ENCODE measurements around the gene LRRC41. TPM values are rescaled to one million over a fixed set of nuclear protein-coding genes. Genes with fewer than 3 reads are reported as not detected.
A peak's percentile ranks its signal among the peaks of the same experiment; 100 is the strongest.

Gene LRRC41, protein sequence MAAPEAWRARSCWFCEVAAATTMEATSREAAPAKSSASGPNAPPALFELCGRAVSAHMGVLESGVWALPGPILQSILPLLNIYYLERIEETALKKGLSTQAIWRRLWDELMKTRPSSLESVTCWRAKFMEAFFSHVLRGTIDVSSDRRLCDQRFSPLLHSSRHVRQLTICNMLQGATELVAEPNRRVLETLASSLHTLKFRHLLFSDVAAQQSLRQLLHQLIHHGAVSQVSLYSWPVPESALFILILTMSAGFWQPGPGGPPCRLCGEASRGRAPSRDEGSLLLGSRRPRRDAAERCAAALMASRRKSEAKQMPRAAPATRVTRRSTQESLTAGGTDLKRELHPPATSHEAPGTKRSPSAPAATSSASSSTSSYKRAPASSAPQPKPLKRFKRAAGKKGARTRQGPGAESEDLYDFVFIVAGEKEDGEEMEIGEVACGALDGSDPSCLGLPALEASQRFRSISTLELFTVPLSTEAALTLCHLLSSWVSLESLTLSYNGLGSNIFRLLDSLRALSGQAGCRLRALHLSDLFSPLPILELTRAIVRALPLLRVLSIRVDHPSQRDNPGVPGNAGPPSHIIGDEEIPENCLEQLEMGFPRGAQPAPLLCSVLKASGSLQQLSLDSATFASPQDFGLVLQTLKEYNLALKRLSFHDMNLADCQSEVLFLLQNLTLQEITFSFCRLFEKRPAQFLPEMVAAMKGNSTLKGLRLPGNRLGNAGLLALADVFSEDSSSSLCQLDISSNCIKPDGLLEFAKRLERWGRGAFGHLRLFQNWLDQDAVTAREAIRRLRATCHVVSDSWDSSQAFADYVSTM
- total RNA-seq (2014; rRNA removed; shearing (Covaris generic)), result 24.1 and 36.8 TPM in 2 replicates
- 43.7 and 48.8 TPM in 2 replicates for total RNA-seq (2022)
- Bru-seq, nascent RNA, result percentile 72 among the genes with signal in this experiment
- percentile 82 among the genes with signal in this experiment for BruChase-seq, experiment 1, labeled RNA remaining after a 6-hour chase
- percentile 75 among the genes with signal in this experiment for BruChase-seq, experiment 2, labeled RNA remaining after a 2-hour chase
- long read RNA-seq, full-length matches to known transcripts, result 104 of 156 reads
- long read RNA-seq, partial matches to known transcripts, result 19 of 156 reads
- long read RNA-seq, other reads (novel, unspliced or antisense), result 33 of 156 reads

DNA sequence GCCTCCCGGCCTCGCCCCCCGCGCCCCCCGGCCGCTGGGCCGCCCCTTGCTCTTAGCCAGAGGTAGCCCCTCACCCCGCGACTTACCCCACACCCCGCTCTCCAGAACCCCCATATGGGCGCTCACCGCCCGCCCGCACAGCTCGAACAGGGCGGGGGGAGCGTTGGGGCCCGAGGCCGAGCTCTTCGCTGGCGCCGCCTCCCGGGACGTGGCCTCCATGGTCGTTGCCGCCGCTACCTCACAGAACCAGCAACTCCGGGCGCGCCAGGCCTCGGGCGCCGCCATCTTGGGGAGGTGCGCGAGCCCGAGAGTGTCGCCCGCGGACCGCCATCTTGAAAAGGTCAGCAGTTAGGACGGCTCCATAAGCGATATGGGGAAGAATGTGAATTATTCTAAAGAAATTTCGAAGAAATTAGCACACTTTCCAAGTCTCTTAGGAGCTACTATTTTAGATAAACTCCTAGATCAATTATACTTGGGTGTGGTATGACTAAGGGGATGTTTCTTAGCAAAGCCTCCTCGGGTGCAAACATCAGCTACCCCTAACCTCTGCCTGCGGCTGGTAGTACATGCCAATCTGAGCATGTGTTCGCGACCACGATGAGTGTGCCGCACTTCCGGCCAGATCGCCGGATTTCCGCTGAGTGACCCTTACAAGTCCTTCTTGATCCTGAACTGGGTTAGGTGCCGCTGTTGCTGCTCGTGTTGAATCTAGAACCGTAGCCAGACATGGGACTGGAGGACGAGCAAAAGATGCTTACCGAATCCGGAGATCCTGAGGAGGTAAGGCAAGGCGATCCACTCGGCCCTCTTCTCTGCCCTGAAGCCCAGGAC, at the start of gene LRRC41, which contains the start of gene UQCRH:
Gene LRRC41 (minus strand): TSS at position 579 of the 834 bp plus-strand sequence. CDS start 294 bp downstream, at position 285.
Gene UQCRH (plus strand): TSS at position 661 of the 834 bp plus-strand sequence. CDS start 69 bp downstream, at position 730.
- ChIA-PET CTCF (ENCODE audit: unreplicated experiment) (interaction anchor here (1.0 to 2.1 kb wide), 4 partner anchors 14 to 37 kb away, joined by 4 to 10 read pairs (median 4); no protein-coding TSS in a partner anchor), POLR2A (interaction anchor here (0.5 to 3.7 kb wide), 13 partner anchors 12 to 101 kb away, joined by 3 to 34 read pairs (median 4); partner anchors contain the start of genes NSUN4 and RAD54L)
- Histone ChIP-seq H3K4me1 (ENCODE audit: insufficient read depth, low read length, poor library complexity, severe bottlenecking) (peaks cover 40% of the 10 kb centered on the region), H3K4me2 (ENCODE audit: low read length) (peak within 1 kb of the TSS; percentile 89), H3K27ac (ENCODE audit: low read depth, low read length, poor library complexity, severe bottlenecking) (peak within 1 kb of the TSS; percentile 76), H3K4me3 (ENCODE audit: low read depth, low read length, poor library complexity, severe bottlenecking) (peak within 1 kb of the TSS; percentile 95), H3K79me2 (ENCODE audit: insufficient read depth, low read depth, low read length) (peaks cover 76% of the 10 kb centered on the region), H4K20me1 (ENCODE audit: insufficient read depth, low read length) (peaks cover 24% of the 10 kb centered on the region), H3K9me2 (ENCODE audit: insufficient read depth, low read length) (no peaks in the 10 kb centered on the region), H3K9me3 (ENCODE audit: low read length) (no peaks in the 10 kb centered on the region), H3K36me3 (ENCODE audit: insufficient read depth, low read length) (peaks cover 43% of the 10 kb centered on the region), H2AFZ (ENCODE audit: low read length) (peak within 1 kb of the TSS; percentile 71)
- BruUV-seq (replicated peaks), result no TSS peak
- intact Hi-C loops (cut with micrococcal nuclease; ENCODE audit: unreplicated experiment), result loop anchor here (1.0 to 2.0 kb wide), 3 partner anchors 30 to 56 kb away; partner anchors contain the start of genes NSUN4 and RAD54L
- TF ChIP-seq CTCF (conservative IDR thresholded peaks at IDR 0.05; ENCODE audit: low read length), result 0 out of 2 replicates have a peak, but pooled peaks have one; percentile 22
- no peak for TF ChIP-seq EZH2phosphoT487 (IDR thresholded peaks at IDR 0.05; ENCODE audit: borderline replicate concordance, low read depth, low read length)
- DNase-seq (ENCODE audit: low spot score), result peak; percentile 97

DNA sequence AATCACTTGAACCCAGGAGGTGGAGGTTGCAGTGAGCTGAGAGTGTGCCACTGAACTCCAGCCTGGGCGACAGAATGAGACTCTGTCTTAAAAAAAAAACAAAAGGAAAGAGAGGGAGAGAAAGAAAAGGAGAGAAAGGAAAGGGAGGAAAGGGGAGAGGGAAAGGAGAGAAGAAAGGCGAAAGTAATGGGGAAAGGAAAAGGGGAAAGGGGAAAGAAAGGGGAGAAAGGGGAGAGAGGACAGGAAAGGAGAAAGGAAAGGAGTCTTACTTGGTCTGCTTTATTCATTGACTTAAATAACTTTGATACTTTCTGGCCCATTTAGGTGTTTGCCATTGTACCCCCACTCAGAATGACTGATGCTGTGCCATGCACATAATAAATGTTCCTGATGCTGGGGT, 48.9 kb upstream of the LRRC41 start:
- Histone ChIP-seq H3K79me2 (ENCODE audit: insufficient read depth, low read depth, low read length) (0 out of 2 replicates have a peak, but pooled peaks cover 7% of the 10 kb centered on the region), H3K27ac (ENCODE audit: low read depth, low read length, poor library complexity, severe bottlenecking) (no peak overlapping the region), H3K9me2 (ENCODE audit: insufficient read depth, low read length) (no peaks in the 10 kb centered on the region), H3K9me3 (ENCODE audit: low read length) (no peaks in the 10 kb centered on the region), H2AFZ (ENCODE audit: low read length) (no peak overlapping the region), H3K4me3 (ENCODE audit: low read depth, low read length, poor library complexity, severe bottlenecking) (no peak overlapping the region), H3K4me1 (ENCODE audit: insufficient read depth, low read length, poor library complexity, severe bottlenecking) (no peaks in the 10 kb centered on the region), H4K20me1 (ENCODE audit: insufficient read depth, low read length) (no peaks in the 10 kb centered on the region), H3K4me2 (ENCODE audit: low read length) (no peak overlapping the region), H3K36me3 (ENCODE audit: insufficient read depth, low read length) (peaks cover 91% of the 10 kb centered on the region)
- DNase-seq (ENCODE audit: low spot score), result no peak
- no TSS peak for BruUV-seq (replicated peaks)
- ChIA-PET POLR2A (interaction anchor here (0.6 kb wide), 1 partner anchor 9 kb away, joined by 3 read pairs; no protein-coding TSS in a partner anchor), CTCF (ENCODE audit: unreplicated experiment) (interaction anchor here (0.7 kb wide), 1 partner anchor 176 kb away, joined by 3 read pairs; no protein-coding TSS in a partner anchor)
- TF ChIP-seq CTCF (conservative IDR thresholded peaks at IDR 0.05; ENCODE audit: low read length) (no peak), EZH2phosphoT487 (IDR thresholded peaks at IDR 0.05; ENCODE audit: borderline replicate concordance, low read depth, low read length) (no peak)
- intact Hi-C loops (cut with micrococcal nuclease; ENCODE audit: unreplicated experiment), result no loop called here

All from OCI-LY7 (cell line).